GM12878 (cell line): ENCODE results near the gene TFF1. TPM values are rescaled to one million over a fixed set of nuclear protein-coding genes. Genes with fewer than 3 reads are reported as not detected.

ENCODE experiments used
- ASH2L ChIP-seq: fragments of 300-600, 200-600 bp; sonication (generic); IDR thresholded peaks from 2 replicates; pipeline ENCODE4 v1.6.1; 2017; ENCODE audit warnings: low read depth, mild to moderate bottlenecking, borderline replicate concordance
- RAD21 ChIP-seq: IDR thresholded peaks from 2 replicates; pipeline ENCODE4 v1.6.1; 2011; ENCODE audit warnings: mild to moderate bottlenecking, low read depth, low read length, moderate library complexity; ENCODE audit not compliant: insufficient read depth
- SP1 ChIP-seq: IDR thresholded peaks from one replicate; pipeline ENCODE4 v1.6.1; 2011; ENCODE audit warnings: low read depth, low read length
- SUPT20H ChIP-seq: IDR thresholded peaks from 2 replicates; pipeline ENCODE4 v1.6.1; 2011; ENCODE audit warnings: low read depth, mild to moderate bottlenecking, low read length, moderate library complexity, borderline replicate concordance; ENCODE audit not compliant: control insufficient read depth
- TCF12 ChIP-seq: IDR thresholded peaks from 2 replicates; pipeline ENCODE4 v1.6.1; 2011; ENCODE audit warnings: low read depth, mild to moderate bottlenecking, low read length
- ZNF217 ChIP-seq: fragments of 450-650 bp; IDR thresholded peaks from 2 replicates; pipeline ENCODE4 v1.6.1; 2017; ENCODE audit warnings: antibody characterized with exemption, mild to moderate bottlenecking
- polyA plus RNA-seq, 11 experiments: library from polyadenylated mRNA; depleted of rRNA in 4 of 11; unstranded in 6 of 11; stranded (reverse) in 5 of 11; fragments of >200 nt; fragmentation: Nextera tagmentation in 4 of 11; fragmentation: Illumina TruSeq in 1 of 11; extraction: Ambion mirVana in 4 of 11; extraction: Trizol in 1 of 11; gene quantifications; 1 replicate in 1 of 11; 2 replicates in 10 of 11; pipeline versions ENCODE4 v1.2.1 to v1.2.3, GENCODE V29; 2011 to 2016; ENCODE audit warnings: inconsistent platforms in 2 of 11, missing spikeins in 2 of 11, low read depth in 1 of 11
- total RNA-seq, 4 experiments: library from RNA; depleted of rRNA in 3 of 4; stranded (reverse); fragments of >200 nt in 3 of 4; fragmentation: Illumina TruSeq in 1 of 4; extraction: Trizol in 1 of 4; gene quantifications; 2 replicates each; pipeline versions ENCODE4 v1.2.1 to v1.2.3, GENCODE V29; 2013 to 2021
- TF ChIP-seq, protein P1 (sequence below): fragments of 450-650 bp; IDR thresholded peaks from 2 replicates; pipeline ENCODE4 v1.6.1; 2018; ENCODE audit warnings: borderline replicate concordance, mild to moderate bottlenecking; ENCODE audit not compliant: partially characterized antibody
- TF ChIP-seq, protein P2 (sequence below): fragments of 450-650 bp; IDR thresholded peaks from 2 replicates; pipeline ENCODE4 v1.6.1; 2014; ENCODE audit warnings: mild to moderate bottlenecking
- TF ChIP-seq, protein P3 (sequence below): fragments of 450-650 bp; IDR thresholded peaks from 2 replicates; pipeline ENCODE4 v1.6.1; 2016; ENCODE audit warnings: mild to moderate bottlenecking
- TF ChIP-seq, protein P4 (sequence below): IDR thresholded peaks from 2 replicates; pipeline ENCODE4 v1.6.1; 2012; ENCODE audit warnings: low read depth, low read length, improper control_type of control experiment
- TF ChIP-seq, protein P5 (sequence below): fragments of 450-650 bp; formaldehyde crosslinking; IDR thresholded peaks from 2 replicates; pipeline ENCODE4 v1.5.0; 2022; ENCODE audit warnings: mild to moderate bottlenecking, missing genetic modification characterization
- TF ChIP-seq, protein P6 (sequence below), 3 experiments: IDR thresholded peaks in 2 of 3; conservative IDR thresholded peaks in 1 of 3; 2 replicates each; pipeline ENCODE4 v1.5.1; 2011; ENCODE audit warnings: low read depth in 3 of 3, low read length in 3 of 3, mild to moderate bottlenecking in 3 of 3, control low read depth in 2 of 3, moderate library complexity in 2 of 3, inconsistent platforms in 1 of 3, mixed read lengths in 1 of 3; ENCODE audit not compliant: control insufficient read depth in 2 of 3, insufficient read depth in 1 of 3; ENCODE audit errors: extremely low read depth in 1 of 3
- TF ChIP-seq, protein P7 (sequence below): IDR thresholded peaks from 2 replicates; pipeline ENCODE4 v1.6.1; 2012; ENCODE audit warnings: low read depth, low read length, improper control_type of control experiment

The TFF1 gene
- total and polyA plus RNA-seq, 10 of the 15 experiments (the other 5 are each of a cell fraction or from before 2014, with no cell fraction given) = 0.13 TPM; not detected in 9

DNA sequence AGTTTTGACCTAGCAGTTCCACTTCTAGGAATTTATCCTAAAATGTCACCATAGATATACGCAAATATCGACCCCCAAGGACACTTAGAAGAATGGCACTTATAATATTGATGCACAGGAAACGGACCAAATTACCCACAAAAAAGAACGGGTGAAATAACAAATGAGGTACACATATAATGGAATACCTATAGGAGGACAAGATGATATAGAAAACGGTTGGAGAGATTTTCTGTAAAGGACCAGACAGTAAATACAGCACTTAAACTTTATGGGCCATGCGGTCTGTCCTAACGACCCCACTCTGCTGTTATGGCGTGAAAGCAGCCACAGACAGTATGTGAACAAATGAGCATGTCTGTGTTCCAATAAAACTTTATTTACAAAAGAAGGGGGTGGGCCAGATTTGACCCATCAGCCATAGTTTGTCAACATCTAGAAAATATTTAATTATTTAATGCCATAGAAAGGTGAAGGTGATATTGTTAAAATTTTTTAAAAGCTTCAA is 27.2 kb upstream of the TFF1 start (continued):
- 0 out of 2 replicates have a peak, but pooled peaks have one; percentile 12 for TF ChIP-seq ZNF217
- TF ChIP-seq RAD21 = no peak
- TF ChIP-seq, protein P1, sequence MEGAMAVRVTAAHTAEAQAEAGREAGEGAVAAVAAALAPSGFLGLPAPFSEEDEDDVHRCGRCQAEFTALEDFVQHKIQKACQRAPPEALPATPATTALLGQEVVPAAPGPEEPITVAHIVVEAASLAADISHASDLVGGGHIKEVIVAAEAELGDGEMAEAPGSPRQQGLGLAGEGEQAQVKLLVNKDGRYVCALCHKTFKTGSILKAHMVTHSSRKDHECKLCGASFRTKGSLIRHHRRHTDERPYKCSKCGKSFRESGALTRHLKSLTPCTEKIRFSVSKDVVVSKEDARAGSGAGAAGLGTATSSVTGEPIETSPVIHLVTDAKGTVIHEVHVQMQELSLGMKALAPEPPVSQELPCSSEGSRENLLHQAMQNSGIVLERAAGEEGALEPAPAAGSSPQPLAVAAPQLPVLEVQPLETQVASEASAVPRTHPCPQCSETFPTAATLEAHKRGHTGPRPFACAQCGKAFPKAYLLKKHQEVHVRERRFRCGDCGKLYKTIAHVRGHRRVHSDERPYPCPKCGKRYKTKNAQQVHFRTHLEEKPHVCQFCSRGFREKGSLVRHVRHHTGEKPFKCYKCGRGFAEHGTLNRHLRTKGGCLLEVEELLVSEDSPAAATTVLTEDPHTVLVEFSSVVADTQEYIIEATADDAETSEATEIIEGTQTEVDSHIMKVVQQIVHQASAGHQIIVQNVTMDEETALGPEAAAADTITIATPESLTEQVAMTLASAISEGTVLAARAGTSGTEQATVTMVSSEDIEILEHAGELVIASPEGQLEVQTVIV = no peak
- TF ChIP-seq, protein P2, sequence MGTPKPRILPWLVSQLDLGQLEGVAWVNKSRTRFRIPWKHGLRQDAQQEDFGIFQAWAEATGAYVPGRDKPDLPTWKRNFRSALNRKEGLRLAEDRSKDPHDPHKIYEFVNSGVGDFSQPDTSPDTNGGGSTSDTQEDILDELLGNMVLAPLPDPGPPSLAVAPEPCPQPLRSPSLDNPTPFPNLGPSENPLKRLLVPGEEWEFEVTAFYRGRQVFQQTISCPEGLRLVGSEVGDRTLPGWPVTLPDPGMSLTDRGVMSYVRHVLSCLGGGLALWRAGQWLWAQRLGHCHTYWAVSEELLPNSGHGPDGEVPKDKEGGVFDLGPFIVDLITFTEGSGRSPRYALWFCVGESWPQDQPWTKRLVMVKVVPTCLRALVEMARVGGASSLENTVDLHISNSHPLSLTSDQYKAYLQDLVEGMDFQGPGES = no peak
- TF ChIP-seq, protein P3, sequence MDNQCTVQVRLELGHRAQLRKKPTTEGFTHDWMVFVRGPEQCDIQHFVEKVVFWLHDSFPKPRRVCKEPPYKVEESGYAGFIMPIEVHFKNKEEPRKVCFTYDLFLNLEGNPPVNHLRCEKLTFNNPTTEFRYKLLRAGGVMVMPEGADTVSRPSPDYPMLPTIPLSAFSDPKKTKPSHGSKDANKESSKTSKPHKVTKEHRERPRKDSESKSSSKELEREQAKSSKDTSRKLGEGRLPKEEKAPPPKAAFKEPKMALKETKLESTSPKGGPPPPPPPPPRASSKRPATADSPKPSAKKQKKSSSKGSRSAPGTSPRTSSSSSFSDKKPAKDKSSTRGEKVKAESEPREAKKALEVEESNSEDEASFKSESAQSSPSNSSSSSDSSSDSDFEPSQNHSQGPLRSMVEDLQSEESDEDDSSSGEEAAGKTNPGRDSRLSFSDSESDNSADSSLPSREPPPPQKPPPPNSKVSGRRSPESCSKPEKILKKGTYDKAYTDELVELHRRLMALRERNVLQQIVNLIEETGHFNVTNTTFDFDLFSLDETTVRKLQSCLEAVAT = peak; percentile 71; the same call in 1 of the 2 replicates
- no peak for TF ChIP-seq SUPT20H
- no peak for TF ChIP-seq SP1
- TF ChIP-seq ASH2L = no peak; the same call in 1 of the 2 replicates
- TF ChIP-seq, protein P4, sequence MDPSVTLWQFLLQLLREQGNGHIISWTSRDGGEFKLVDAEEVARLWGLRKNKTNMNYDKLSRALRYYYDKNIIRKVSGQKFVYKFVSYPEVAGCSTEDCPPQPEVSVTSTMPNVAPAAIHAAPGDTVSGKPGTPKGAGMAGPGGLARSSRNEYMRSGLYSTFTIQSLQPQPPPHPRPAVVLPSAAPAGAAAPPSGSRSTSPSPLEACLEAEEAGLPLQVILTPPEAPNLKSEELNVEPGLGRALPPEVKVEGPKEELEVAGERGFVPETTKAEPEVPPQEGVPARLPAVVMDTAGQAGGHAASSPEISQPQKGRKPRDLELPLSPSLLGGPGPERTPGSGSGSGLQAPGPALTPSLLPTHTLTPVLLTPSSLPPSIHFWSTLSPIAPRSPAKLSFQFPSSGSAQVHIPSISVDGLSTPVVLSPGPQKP = no peak
- TF ChIP-seq, protein P5, sequence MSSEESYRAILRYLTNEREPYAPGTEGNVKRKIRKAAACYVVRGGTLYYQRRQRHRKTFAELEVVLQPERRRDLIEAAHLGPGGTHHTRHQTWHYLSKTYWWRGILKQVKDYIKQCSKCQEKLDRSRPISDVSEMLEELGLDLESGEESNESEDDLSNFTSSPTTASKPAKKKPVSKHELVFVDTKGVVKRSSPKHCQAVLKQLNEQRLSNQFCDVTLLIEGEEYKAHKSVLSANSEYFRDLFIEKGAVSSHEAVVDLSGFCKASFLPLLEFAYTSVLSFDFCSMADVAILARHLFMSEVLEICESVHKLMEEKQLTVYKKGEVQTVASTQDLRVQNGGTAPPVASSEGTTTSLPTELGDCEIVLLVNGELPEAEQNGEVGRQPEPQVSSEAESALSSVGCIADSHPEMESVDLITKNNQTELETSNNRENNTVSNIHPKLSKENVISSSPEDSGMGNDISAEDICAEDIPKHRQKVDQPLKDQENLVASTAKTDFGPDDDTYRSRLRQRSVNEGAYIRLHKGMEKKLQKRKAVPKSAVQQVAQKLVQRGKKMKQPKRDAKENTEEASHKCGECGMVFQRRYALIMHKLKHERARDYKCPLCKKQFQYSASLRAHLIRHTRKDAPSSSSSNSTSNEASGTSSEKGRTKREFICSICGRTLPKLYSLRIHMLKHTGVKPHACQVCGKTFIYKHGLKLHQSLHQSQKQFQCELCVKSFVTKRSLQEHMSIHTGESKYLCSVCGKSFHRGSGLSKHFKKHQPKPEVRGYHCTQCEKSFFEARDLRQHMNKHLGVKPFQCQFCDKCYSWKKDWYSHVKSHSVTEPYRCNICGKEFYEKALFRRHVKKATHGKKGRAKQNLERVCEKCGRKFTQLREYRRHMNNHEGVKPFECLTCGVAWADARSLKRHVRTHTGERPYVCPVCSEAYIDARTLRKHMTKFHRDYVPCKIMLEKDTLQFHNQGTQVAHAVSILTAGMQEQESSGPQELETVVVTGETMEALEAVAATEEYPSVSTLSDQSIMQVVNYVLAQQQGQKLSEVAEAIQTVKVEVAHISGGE (CRISPR knock-in tag) = no peak
- TF ChIP-seq, protein P6, sequence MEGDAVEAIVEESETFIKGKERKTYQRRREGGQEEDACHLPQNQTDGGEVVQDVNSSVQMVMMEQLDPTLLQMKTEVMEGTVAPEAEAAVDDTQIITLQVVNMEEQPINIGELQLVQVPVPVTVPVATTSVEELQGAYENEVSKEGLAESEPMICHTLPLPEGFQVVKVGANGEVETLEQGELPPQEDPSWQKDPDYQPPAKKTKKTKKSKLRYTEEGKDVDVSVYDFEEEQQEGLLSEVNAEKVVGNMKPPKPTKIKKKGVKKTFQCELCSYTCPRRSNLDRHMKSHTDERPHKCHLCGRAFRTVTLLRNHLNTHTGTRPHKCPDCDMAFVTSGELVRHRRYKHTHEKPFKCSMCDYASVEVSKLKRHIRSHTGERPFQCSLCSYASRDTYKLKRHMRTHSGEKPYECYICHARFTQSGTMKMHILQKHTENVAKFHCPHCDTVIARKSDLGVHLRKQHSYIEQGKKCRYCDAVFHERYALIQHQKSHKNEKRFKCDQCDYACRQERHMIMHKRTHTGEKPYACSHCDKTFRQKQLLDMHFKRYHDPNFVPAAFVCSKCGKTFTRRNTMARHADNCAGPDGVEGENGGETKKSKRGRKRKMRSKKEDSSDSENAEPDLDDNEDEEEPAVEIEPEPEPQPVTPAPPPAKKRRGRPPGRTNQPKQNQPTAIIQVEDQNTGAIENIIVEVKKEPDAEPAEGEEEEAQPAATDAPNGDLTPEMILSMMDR (IDR thresholded peaks at IDR 0.05 in 2 of 3, conservative IDR thresholded peaks at IDR 0.05 in 1 of 3; ENCODE audit: control insufficient read depth in 2 of 3, extremely low read depth in 1 of 3, insufficient read depth in 1 of 3, low read depth in 3 of 3, low read length in 3 of 3) = no peak
- TF ChIP-seq, protein P7, sequence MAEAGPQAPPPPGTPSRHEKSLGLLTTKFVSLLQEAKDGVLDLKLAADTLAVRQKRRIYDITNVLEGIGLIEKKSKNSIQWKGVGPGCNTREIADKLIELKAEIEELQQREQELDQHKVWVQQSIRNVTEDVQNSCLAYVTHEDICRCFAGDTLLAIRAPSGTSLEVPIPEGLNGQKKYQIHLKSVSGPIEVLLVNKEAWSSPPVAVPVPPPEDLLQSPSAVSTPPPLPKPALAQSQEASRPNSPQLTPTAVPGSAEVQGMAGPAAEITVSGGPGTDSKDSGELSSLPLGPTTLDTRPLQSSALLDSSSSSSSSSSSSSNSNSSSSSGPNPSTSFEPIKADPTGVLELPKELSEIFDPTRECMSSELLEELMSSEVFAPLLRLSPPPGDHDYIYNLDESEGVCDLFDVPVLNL = no peak
- TF ChIP-seq TCF12 = no peak
